SK-N-SH (cell line): ENCODE data around the gene H1-8.

Source experiments
- CTCF ChIP-seq: fragments of 200-600 bp; sonication (generic); IDR thresholded peaks from 2 replicates; pipeline ENCODE4 v1.6.1; 2017; ENCODE audit warnings: antibody characterized with exemption, mild to moderate bottlenecking, moderate library complexity
- EZH2phosphoT487 ChIP-seq: fragments of 200-600 bp; sonication (generic); IDR thresholded peaks from 2 replicates; pipeline ENCODE4 v1.6.1; 2017; ENCODE audit warnings: low read depth, mixed run types, mild to moderate bottlenecking, antibody characterized with exemption, moderate library complexity, borderline replicate concordance
- IRF3 ChIP-seq: fragments of 150-350 bp; IDR thresholded peaks from 2 replicates; pipeline ENCODE4 v1.6.1; 2016; ENCODE audit warnings: mild to moderate bottlenecking, low read depth, low read length
- MAX ChIP-seq: IDR thresholded peaks from 2 replicates; pipeline ENCODE4 v1.4.0; 2012; ENCODE audit warnings: low read depth
- RAD21 ChIP-seq: IDR thresholded peaks from 2 replicates; pipeline ENCODE4 v1.6.1; 2012; ENCODE audit warnings: mild to moderate bottlenecking, low read length
- REST ChIP-seq: IDR thresholded peaks from 2 replicates; pipeline ENCODE4 v1.6.1; 2012; ENCODE audit warnings: mild to moderate bottlenecking, low read depth, low read length, moderate library complexity
- USF2 ChIP-seq: fragments of 150-350 bp; IDR thresholded peaks from 2 replicates; pipeline ENCODE4 v1.6.1; 2017; ENCODE audit warnings: antibody characterized with exemption, low read length, low read depth, borderline replicate concordance

DNA sequence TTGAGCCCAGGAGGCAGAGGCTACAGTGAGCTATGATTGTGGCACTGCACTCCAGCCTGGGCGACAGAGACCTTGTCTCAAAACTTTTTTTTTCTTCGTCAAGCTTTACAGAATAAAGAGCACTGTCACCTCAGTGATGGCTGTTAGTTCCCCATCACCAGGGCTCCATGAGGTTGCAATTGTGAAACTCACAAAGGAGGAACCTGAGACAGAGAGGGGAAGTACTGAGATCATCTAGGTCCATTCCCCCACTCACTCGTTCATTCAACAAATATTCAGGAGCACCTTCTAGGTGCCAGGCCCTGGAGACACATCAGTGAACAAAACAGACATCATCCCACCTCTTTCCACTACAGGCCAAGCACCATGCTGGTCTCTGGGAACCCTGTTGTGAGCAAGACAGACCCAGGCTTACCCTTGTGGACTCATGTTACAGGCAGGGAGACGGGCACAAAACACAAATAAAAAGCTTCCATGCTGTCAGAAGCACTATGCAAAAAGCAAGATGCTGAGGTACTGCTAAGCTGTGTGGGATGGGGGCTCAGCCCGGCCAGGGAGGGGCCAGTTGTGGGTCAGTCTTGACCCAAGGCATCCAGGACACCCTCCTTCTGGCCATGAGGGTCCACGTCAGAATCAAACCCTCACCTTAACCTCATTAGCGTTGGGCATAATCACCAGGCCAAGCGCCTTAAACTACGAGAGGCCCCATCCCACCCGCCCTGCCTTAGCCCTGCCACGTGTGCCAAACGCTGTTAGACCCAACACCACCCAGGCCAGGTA lies 16.7 kb upstream of the H1-8 start:
- no peak for TF ChIP-seq IRF3
- TF ChIP-seq REST, result no peak
- TF ChIP-seq CTCF, result no peak
- no peak for TF ChIP-seq EZH2phosphoT487
- TF ChIP-seq USF2, result no peak
- no peak for TF ChIP-seq MAX
- no peak for TF ChIP-seq RAD21
